ENCODE data around the gene KCNIP3.

KCNIP3 gene

GRCh38 chr2:95312543-95313201 is 15.5 kb downstream of the KCNIP3 start:
- no peak for DNase-seq (ENCODE audit: low read depth in 2 of 2)

DNA sequence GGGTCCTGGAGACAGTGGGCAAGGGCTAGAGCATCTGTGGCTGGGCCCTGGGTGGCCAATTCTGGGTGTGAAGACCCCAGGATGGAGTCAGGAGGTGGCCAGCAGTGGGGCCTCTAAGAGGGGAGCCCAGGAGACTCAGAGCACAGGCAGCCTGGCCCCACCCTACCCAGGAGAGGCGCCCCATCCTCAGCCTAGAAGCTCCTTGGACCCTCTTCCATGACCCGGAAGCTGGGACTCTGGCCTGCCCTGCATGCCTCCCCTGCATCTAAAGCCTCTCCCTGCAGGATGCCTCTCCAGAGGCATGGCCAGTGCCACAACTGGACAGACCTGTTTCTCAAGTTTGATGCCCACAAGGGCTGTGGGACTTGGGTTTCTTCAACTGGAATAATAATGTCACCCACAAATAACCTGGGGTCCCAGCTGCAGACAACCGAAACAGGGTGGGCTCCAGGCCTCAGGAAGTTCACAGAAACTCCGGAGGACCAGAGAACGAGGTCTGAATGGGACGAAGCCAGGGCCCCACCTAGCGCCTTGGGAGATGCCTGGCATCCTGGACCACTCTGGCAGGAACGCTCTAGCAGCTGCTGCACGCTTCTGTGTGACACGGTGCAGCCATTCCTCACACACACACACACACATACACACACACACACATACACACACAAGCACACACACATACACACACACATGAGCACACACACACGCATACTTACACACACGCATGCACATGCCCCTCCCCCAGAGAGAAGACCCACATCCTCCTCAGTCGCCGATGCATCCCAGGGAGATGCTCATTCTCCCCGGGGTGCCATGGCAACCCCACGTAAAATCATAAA is 16.4 kb downstream of the KCNIP3 start:
- DNase-seq (ENCODE audit: low read depth in 2 of 2) = no peak

DNA sequence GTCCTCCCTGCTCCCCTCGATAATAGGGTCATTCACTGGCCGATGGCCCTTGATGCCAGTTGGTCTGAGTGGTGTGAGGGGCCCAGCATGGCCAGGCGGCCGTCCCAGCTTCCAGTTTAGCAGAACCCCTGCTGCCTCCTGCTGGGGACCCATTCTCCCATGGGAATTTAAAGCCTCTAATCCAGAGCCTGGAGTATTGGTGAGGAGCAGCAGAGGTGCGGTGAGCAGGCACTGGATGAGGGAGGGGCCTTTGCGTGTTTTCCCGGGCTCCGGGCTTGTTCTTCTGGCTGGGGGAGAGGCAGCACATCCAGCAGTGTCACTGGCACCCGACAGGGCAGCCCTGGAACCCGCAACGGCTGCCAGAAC is 17.4 kb downstream of the KCNIP3 start:
- no peak for DNase-seq (ENCODE audit: low read depth in 2 of 2)

DNA sequence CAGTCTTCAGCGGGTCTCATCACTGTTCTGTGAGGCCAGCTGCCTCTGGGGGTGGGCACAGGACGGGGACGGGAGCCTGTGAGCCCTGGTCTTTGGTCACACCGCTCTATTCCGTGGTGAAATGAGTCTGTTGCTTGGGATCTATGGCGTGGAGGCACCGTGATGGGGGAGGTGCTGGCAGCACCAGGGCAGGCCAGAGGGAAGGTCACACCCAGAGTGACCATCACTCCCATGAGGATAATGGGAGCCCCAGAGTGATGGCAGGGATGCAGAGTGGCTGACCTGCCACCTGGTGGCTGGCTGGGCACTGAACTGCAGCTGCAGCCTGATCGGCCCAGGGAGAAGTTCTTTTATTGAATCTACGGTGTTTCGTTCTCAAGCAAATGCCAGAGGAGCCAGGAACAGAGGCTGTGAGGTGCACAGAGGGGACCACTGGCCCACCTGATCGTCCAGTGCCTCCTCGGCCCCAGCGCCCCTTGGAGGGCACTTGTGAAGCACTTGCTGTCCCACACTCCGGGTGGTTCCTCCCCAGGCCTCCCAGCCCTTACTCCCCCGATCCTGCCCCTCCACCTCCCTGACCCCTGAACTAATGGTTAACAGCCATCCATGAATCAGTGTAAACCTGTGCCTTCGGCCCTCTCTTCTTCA is 17.9 kb downstream of the KCNIP3 start:
- DNase-seq (ENCODE audit: low read depth in 2 of 2) = no peak

GRCh38 chr2:95315801-95316411 is 18.8 kb downstream of the KCNIP3 start:
- DNase-seq (ENCODE audit: low read depth in 2 of 2) = no peak

DNA sequence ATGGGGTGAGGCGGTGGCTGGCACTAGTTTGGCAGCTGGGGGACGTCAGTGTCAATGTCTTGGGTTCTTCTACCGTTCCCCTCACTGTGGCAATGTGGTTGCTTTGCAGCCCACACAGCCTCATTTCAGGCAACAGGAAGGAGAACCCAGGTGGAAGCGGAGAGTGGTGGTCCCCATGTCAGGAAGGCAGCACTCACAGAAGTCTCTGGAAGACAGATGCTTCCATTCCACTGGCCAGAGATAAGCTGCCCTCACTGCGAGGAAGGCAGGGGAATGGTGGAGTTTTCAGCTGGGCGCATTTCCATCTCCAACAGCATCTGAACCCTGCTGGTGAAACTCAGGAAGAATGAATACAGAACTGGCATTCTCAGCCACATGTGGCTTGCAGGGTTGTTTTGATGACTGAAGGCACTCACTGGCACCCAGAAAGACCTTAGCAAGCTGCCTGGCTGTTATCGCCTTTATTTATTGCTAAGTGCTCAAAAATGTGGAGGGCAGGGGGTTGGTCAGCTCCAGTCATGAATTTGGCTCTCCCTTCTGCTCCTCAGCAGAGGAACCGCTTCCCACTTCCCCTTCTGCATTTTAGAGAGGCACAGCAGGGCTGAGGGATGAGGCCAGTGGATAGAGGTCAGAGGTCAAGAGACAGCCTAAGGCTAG is 19.4 kb downstream of the KCNIP3 start:
- DNase-seq (ENCODE audit: low read depth in 2 of 2) = no peak

- DNase-seq (ENCODE audit: low read depth in 2 of 2) = no peak
Observed at GRCh38 chr2:95317123-95317500, 20.0 kb downstream of the KCNIP3 start.

DNA sequence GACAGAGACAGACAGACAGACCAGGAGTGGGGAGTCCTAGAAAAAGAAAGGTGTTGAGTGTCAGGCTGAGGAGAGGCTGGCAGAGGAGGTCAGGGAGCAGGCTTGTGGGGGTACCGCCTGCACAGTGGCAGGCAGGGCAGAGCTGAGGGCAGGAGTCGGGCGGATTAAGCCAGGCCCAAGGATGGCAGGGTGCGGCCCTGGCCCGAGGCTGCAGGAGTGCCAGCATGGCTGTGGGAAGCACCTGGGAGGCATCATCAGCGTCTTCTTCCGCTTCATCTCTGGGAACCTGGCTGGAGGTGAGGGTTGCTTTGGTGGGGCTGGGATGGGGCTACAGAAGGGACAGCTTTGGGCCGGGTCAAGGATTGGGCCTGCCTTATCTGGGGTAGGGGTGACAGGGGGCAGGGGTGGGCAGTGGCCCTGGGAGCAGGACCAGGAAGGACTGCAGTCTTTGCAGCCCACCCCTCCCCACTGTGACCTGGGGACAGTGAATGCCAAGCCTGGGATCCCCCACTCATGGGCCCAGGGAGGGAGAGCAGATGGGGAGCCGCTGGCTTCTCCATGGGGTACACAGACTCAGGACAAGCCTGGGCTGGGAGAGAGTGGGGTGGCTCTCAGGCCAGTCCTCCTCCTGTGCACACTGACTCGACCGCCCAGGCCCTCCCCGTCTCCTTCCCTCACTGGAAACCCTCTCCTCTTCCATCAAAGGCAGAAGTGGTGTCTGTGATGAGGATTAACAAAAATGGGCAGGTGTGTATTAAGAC is 20.7 kb downstream of the KCNIP3 start:
- DNase-seq (ENCODE audit: low read depth in 2 of 2) = no peak

DNA sequence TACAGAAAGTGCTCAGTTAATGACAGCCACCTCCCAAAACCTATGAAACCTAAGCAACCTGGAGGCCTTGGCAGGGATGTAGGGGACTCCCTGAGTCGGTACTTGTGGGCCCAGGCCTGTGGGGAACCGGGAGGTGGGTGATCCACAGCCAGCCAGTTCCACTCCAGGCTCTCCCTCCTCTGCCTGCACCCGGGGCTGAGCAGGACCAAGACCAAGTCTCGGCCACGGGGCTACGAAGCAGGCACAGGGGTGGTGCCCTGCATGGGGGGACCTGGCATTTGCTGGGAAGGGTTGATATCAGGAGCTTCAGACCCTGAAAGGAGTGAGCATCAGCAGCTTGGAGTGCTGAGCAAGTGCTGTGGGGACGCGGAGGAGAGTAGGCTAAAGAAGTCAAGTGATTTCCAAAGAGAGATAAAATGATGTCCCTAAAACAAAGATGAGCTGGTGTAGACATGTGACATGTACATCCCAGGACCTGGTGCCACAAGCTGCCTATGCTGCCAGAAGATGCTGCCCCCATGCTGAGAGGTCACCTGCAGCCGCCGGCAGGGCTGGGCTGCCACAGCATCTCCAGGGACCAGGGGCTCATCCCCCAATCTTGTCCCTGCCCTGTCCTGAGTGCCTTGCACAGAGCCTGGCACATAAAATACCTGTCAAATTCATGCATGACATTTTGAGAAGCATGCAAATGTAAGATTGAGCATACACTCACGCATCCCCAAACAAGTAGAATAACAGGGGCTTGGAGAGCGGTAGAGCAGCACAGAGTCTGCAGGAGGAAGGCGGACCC is 21.5 kb downstream of the KCNIP3 start:
- DNase-seq (ENCODE audit: low read depth in 2 of 2) = no peak

GRCh38 chr2:95319481-95320343 is 22.6 kb downstream of the KCNIP3 start:
- no peak for DNase-seq (ENCODE audit: low read depth in 2 of 2)

DNA sequence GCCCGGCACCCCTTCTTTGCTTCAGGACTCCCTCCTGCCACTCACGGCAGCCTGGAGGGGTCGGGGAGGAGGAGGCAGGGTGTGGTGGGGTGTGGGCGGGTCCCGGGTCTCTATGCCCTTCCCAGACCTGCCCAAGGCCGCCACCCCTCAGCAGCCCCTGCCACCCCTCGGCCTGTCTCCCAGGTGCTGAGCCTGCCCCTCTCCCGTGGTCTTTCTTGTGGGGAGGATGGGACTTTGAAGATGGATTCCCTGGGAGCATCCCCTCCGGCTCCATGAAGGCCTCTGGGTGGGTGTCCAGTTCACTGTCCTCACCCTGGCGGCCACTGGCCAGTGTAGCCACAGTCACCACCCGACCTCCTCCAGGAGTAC is 23.2 kb downstream of the KCNIP3 start:
- DNase-seq (ENCODE audit: low read depth in 2 of 2) = no peak

DNA sequence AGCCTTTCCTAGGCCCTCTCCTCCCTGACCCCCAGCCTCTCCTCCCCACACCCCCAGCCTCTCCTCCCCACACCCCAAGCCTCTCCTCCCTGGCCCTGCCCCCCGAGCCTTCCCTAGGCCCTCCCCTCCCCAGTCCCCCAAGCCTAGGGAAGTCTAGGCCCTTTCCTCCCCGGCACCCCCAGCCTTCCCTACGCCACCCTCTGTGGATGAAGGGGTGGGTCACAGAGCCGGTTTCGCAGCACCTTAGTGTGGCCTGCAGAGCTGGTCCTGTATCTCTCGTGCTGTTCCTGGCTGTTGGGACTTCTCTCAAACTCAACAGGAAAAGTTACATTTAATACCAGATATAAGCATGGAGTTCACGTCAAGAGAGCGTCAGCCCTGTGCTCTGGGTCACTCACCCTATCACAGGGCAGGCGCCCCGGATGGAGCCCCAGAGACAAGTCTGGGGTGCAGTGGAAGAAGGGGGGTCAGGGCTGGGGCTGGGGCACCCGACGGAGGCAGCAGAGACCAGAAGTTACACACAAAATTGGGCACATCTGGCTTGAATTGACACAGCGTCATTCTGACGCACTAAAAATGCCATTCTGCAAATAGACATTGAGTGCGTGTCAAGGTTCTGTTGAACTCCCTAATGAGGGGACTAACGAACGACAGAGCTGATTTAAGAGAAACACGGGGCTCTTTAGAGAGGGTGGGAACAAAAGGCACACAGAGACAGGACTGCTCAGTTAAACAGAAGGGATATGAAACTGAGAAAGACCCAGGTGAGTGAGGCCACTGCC is 24.0 kb downstream of the KCNIP3 start:
- DNase-seq (ENCODE audit: low read depth in 2 of 2) = no peak

- no peak for DNase-seq (ENCODE audit: low read depth in 2 of 2)
Observed at GRCh38 chr2:95323347-95324155, 26.4 kb downstream of the KCNIP3 start.

GRCh38 chr2:95325026-95325425 is 27.9 kb downstream of the KCNIP3 start:
- DNase-seq (ENCODE audit: low read depth in 2 of 2) = no peak

DNA sequence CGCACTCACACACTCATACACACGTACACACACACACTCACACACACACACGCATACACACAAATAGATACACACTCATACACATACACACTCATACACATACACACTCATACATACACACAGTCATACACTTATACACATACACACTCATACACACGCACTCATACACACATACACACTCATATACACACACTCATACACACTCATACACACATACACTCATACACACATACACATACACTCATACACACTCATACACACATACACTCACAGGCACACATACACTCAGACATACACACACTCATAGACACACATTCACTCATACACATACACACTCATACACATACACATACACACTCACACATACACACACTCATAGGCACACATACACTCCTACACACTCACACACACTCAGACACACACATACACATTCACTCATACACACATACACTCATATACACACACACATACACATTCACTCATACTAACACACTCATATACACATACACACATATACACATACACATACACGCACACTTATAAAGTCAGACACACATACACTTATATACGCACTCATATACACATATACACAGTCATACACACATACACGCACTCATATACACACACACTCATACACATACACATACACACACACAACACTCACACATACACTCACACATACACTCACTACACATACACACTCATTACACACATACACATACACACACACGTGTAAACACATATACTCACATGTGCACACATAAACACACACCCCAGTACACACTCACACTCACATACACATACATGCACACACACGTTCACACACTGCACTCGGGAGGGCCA is 28.7 kb downstream of the KCNIP3 start:
- no peak for DNase-seq (ENCODE audit: low read depth in 2 of 2)

GRCh38 chr2:95326433-95327140 is 29.4 kb downstream of the KCNIP3 start:
- no peak for DNase-seq (ENCODE audit: low read depth in 2 of 2)
